ENCODE data around the gene ZNF775.

The ZNF775 gene

GRCh38 chr7:150441524-150441923 is 62.4 kb downstream of the ZNF775 start:
- TF ChIP-seq ZFX (IDR thresholded peaks at IDR 0.05; ENCODE audit: borderline replicate concordance) (no peak), CTCF (IDR thresholded peaks at IDR 0.05) (no peak)
- H3K27ac ChIP-seq: no peak overlapping the region

- TF ChIP-seq ZFX (IDR thresholded peaks at IDR 0.05; ENCODE audit: borderline replicate concordance) (no peak), CTCF (IDR thresholded peaks at IDR 0.05) (no peak)
- H3K27ac ChIP-seq: no peak overlapping the region
These were observed 63.7 kb downstream of the ZNF775 start for GRCh38 chr7:150442811-150443210.

- TF ChIP-seq ZFX (IDR thresholded peaks at IDR 0.05; ENCODE audit: borderline replicate concordance) (no peak), CTCF (IDR thresholded peaks at IDR 0.05) (no peak)
- H3K27ac ChIP-seq: no peak overlapping the region
These were observed 64.8 kb downstream of the ZNF775 start for GRCh38 chr7:150443793-150444540.

GRCh38 chr7:150444674-150445365 is 65.7 kb downstream of the ZNF775 start:
- TF ChIP-seq CTCF (IDR thresholded peaks at IDR 0.05) (no peak), ZFX (IDR thresholded peaks at IDR 0.05; ENCODE audit: borderline replicate concordance) (no peak)
- H3K27ac ChIP-seq: no peak overlapping the region

GRCh38 chr7:150446288-150446938 is 67.3 kb downstream of the ZNF775 start:
- TF ChIP-seq CTCF (IDR thresholded peaks at IDR 0.05) (no peak), ZFX (IDR thresholded peaks at IDR 0.05; ENCODE audit: borderline replicate concordance) (no peak)
- H3K27ac ChIP-seq: no peak overlapping the region

All from 22Rv1 (cell line).